Keratinocyte (primary cell): ENCODE results near the gene ARHGDIB.

Source experiments
- EZH2 ChIP-seq: IDR thresholded peaks from one replicate; pipeline ENCODE4 v1.6.1; 2012; ENCODE audit warnings: inconsistent platforms, mild to moderate bottlenecking, low read length, moderate library complexity
- TF ChIP-seq, protein P1 (sequence below), 3 experiments: IDR thresholded peaks in 1 of 3; conservative IDR thresholded peaks in 1 of 3; optimal IDR thresholded peaks in 1 of 3; 2 replicates in 2 of 3; 3 replicates in 1 of 3; pipeline versions ENCODE3 to v1.5.1; 2011; ENCODE audit warnings: low read length in 3 of 3, mild to moderate bottlenecking in 3 of 3, moderate library complexity in 2 of 3, control low read depth in 1 of 3, inconsistent platforms in 1 of 3; ENCODE audit not compliant: insufficient read depth in 2 of 3; ENCODE audit errors: extremely low read depth in 1 of 3

DNA sequence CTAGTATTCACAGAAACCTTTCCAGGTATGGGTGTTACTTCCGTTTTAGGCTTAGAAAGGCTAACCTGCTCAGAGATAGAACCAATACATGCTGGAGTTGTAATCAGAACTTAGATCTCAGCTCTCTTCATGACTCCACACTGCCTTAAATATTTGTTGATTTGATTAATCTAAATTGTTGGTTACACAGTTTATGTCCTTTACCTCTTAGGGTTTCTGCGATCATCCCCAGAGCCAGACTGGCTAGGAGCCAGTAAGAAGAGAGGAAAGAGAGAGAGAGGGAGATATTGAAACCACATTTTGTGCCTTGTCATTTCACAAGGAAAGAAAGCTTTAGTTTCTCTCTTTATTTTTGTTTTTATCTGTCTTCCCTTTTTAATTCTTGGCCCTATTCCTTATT, 58.9 kb downstream of the ARHGDIB start:
- TF ChIP-seq, protein P1, sequence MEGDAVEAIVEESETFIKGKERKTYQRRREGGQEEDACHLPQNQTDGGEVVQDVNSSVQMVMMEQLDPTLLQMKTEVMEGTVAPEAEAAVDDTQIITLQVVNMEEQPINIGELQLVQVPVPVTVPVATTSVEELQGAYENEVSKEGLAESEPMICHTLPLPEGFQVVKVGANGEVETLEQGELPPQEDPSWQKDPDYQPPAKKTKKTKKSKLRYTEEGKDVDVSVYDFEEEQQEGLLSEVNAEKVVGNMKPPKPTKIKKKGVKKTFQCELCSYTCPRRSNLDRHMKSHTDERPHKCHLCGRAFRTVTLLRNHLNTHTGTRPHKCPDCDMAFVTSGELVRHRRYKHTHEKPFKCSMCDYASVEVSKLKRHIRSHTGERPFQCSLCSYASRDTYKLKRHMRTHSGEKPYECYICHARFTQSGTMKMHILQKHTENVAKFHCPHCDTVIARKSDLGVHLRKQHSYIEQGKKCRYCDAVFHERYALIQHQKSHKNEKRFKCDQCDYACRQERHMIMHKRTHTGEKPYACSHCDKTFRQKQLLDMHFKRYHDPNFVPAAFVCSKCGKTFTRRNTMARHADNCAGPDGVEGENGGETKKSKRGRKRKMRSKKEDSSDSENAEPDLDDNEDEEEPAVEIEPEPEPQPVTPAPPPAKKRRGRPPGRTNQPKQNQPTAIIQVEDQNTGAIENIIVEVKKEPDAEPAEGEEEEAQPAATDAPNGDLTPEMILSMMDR (optimal IDR thresholded peaks at IDR 0.05 in 1 of 3, IDR thresholded peaks at IDR 0.05 in 1 of 3, conservative IDR thresholded peaks at IDR 0.05 in 1 of 3; ENCODE audit: extremely low read depth in 1 of 3, insufficient read depth in 2 of 3, low read length in 3 of 3) = no peak
- no peak for TF ChIP-seq EZH2
